HG03457 (cell line): ENCODE data around the gene HAO1.
"Not testable (repeated sequence)": the region's sequence is repeated elsewhere in the genome, so short reads cannot be mapped to it uniquely, and the experiment has no call there.

ENCODE experiments used
- ATAC-seq: cut with Tn5 transposase; IDR thresholded peaks from one replicate; pipeline ENCODE4 v1.9.1; 2021; ENCODE audit warnings: moderate number of reproducible peaks; ENCODE audit not compliant: unreplicated experiment

Gene HAO1

GRCh38 chr20:7940341-7940740 is at the start of gene HAO1:
Gene HAO1 (minus strand): TSS chr20:7940458. CDS start chr20:7940422, 36 bp downstream.
- no peak for ATAC-seq

GRCh38 chr20:7989379-7989778 is 49.1 kb upstream of the HAO1 start:
- ATAC-seq, result no peak

GRCh38 chr20:7985916-7986315 is 45.7 kb upstream of the HAO1 start:
- ATAC-seq, result no peak

GRCh38 chr20:7984192-7984591 is 43.9 kb upstream of the HAO1 start:
- no peak for ATAC-seq

- ATAC-seq, result no peak
These were observed 41.1 kb upstream of the HAO1 start for GRCh38 chr20:7981374-7981773.

GRCh38 chr20:7980332-7981046 is 40.2 kb upstream of the HAO1 start:
- no peak for ATAC-seq

GRCh38 chr20:7977709-7978108 is 37.5 kb upstream of the HAO1 start:
- no peak for ATAC-seq

GRCh38 chr20:7975851-7976414 is 35.7 kb upstream of the HAO1 start:
- no peak for ATAC-seq

GRCh38 chr20:7974785-7975435 is 34.7 kb upstream of the HAO1 start:
- no peak for ATAC-seq

- no peak for ATAC-seq
These were observed 31.4 kb upstream of the HAO1 start for GRCh38 chr20:7971536-7972280.

GRCh38 chr20:7967199-7967844 is 27.1 kb upstream of the HAO1 start:
- ATAC-seq, result no peak

- ATAC-seq, result no peak
These were observed 25.9 kb upstream of the HAO1 start for GRCh38 chr20:7966176-7966575.

GRCh38 chr20:7959484-7959883 is 19.2 kb upstream of the HAO1 start:
- ATAC-seq, result no peak

GRCh38 chr20:7956561-7956960 is 16.3 kb upstream of the HAO1 start:
- ATAC-seq, result not testable (repeated sequence)

GRCh38 chr20:7950387-7950786 is 10.1 kb upstream of the HAO1 start:
- no peak for ATAC-seq

- ATAC-seq, result no peak
These were observed 3.6 kb upstream of the HAO1 start for GRCh38 chr20:7943891-7944290.

GRCh38 chr20:7939663-7940062 is 595 bp downstream of the HAO1 start:
- no peak for ATAC-seq

- ATAC-seq, result no peak
These were observed 2.2 kb downstream of the HAO1 start for GRCh38 chr20:7938058-7938457.

- no peak for ATAC-seq
These were observed 2.9 kb downstream of the HAO1 start for GRCh38 chr20:7937328-7937727.

- no peak for ATAC-seq
These were observed 5.2 kb downstream of the HAO1 start for GRCh38 chr20:7935027-7935551.

GRCh38 chr20:7933346-7933745 is 6.9 kb downstream of the HAO1 start:
- no peak for ATAC-seq
